ENCODE results near the gene AAK1.

Gene AAK1

DNA sequence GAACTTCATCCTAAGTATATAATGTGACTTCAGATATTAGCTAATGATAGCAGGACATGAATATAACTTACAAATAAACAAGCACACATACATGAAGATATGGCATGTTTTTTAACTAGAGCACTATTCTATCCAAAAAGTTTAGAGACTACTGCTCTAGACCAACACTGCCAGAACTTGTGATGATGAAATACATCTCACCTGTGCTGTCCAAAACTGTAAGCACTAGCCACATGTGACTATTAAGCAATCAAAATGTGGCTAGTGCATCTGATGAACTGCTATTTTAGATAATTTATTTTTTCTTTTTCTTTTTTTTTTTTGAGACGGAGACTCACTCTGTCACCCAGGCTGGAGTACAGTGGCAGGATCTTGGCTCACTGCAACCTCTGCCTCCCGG lies 7.1 kb downstream of the AAK1 start:
- no peaks in the 10 kb centered on the region for H3K27me3 ChIP-seq (ENCODE audit: insufficient read depth, poor library complexity, severe bottlenecking)
- TF ChIP-seq CTCF (IDR thresholded peaks at IDR 0.05; ENCODE audit: poor library complexity, severe bottlenecking) = no peak
- ATAC-seq (ENCODE audit: low read depth) = no peak
- H3K4me1 ChIP-seq (ENCODE audit: insufficient read depth, poor library complexity, severe bottlenecking) = no peaks in the 10 kb centered on the region
- H3K9me3 ChIP-seq (ENCODE audit: severe bottlenecking) = no peaks in the 10 kb centered on the region
- no peak for DNase-seq (ENCODE audit: low spot score)
- no peak overlapping the region for H3K4me3 ChIP-seq (ENCODE audit: severe bottlenecking)
- peaks cover 5% of the 10 kb centered on the region; the same call in 1 of the 2 replicates for H3K36me3 ChIP-seq (ENCODE audit: low read depth)
- no peak overlapping the region for H3K27ac ChIP-seq (ENCODE audit: poor library complexity, severe bottlenecking)

GRCh38 chr2:69635432-69635831 lies 8.1 kb downstream of the AAK1 start:
- H3K9me3 ChIP-seq (ENCODE audit: severe bottlenecking) = no peaks in the 10 kb centered on the region
- no peaks in the 10 kb centered on the region for H3K4me1 ChIP-seq (ENCODE audit: insufficient read depth, poor library complexity, severe bottlenecking)
- no peak for ATAC-seq (ENCODE audit: low read depth)
- H3K27me3 ChIP-seq (ENCODE audit: insufficient read depth, poor library complexity, severe bottlenecking) = no peaks in the 10 kb centered on the region
- no peak overlapping the region for H3K27ac ChIP-seq (ENCODE audit: poor library complexity, severe bottlenecking)
- no peak overlapping the region for H3K4me3 ChIP-seq (ENCODE audit: severe bottlenecking)
- no peak for TF ChIP-seq CTCF (IDR thresholded peaks at IDR 0.05; ENCODE audit: poor library complexity, severe bottlenecking)
- peaks cover 5% of the 10 kb centered on the region; the same call in 1 of the 2 replicates for H3K36me3 ChIP-seq (ENCODE audit: low read depth)
- DNase-seq (ENCODE audit: low spot score) = no peak

DNA sequence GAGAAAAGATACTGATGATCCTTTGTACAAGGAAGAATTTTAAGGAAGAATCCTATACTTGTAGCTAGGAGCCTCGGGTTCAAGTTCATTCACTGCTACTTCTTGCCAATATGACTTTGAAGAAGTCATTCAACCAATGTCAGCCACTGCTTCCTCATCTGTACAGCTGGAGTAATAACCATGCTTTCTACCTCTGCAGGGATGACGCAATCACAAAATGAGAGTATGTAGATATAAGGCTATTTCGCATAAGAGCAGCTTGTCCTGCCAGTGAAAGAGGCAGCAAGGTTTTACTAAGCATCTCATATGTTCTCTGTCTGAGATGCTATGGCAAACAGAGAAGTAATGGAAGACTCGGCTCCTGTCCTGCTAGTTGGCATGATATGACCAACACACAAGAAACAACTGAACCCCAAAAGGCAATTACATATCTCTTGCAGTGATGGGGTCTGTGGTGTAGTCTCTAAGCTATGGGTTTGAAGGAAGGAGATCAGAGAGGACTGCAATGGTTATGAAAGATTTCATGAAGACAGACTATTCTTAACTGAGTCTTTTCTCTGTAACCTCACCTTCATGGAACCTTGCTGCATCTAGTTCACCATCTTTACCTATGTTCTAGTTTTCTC lies 9.2 kb downstream of the AAK1 start:
- no peak for TF ChIP-seq CTCF (IDR thresholded peaks at IDR 0.05; ENCODE audit: poor library complexity, severe bottlenecking)
- H3K27ac ChIP-seq (ENCODE audit: poor library complexity, severe bottlenecking) = no peak overlapping the region
- H3K4me1 ChIP-seq (ENCODE audit: insufficient read depth, poor library complexity, severe bottlenecking) = no peaks in the 10 kb centered on the region
- no peak overlapping the region for H3K4me3 ChIP-seq (ENCODE audit: severe bottlenecking)
- DNase-seq (ENCODE audit: low spot score) = no peak
- H3K36me3 ChIP-seq (ENCODE audit: low read depth) = peaks cover 5% of the 10 kb centered on the region; the same call in 1 of the 2 replicates
- H3K9me3 ChIP-seq (ENCODE audit: severe bottlenecking) = no peaks in the 10 kb centered on the region
- no peak for ATAC-seq (ENCODE audit: low read depth)
- no peaks in the 10 kb centered on the region for H3K27me3 ChIP-seq (ENCODE audit: insufficient read depth, poor library complexity, severe bottlenecking)

DNA sequence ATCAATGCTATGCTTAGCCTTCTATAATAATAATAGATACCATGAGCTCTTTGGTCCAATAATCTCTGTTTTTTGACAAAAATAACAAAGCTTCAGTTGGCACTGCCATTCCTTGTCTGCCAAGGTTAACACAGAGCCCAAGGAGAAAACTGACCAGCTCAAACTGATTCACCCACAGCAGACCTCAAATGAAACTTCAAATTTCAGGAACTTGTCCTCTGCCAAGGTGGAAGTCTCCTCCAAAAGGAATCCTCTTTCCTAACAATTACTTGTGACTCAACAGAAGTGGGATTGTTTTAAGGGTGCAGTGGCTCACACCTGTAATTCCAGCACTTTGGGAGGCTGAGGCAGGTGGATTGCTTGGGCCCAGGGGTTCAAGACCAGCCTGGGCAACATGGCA lies 12.1 kb downstream of the AAK1 start:
- Histone ChIP-seq H3K36me3 (ENCODE audit: low read depth) (peaks cover 5% of the 10 kb centered on the region; the same call in 1 of the 2 replicates), H3K4me1 (ENCODE audit: insufficient read depth, poor library complexity, severe bottlenecking) (no peaks in the 10 kb centered on the region)
- ATAC-seq (ENCODE audit: low read depth) = no peak

More for the DNA sequence above, 12.1 kb downstream of the AAK1 start:
- H3K9me3 ChIP-seq (ENCODE audit: severe bottlenecking) = no peaks in the 10 kb centered on the region
- H3K4me3 ChIP-seq (ENCODE audit: severe bottlenecking) = no peak overlapping the region
- no peaks in the 10 kb centered on the region for H3K27me3 ChIP-seq (ENCODE audit: insufficient read depth, poor library complexity, severe bottlenecking)
- no peak for TF ChIP-seq CTCF (IDR thresholded peaks at IDR 0.05; ENCODE audit: poor library complexity, severe bottlenecking)
- no peak for DNase-seq (ENCODE audit: low spot score)
- no peak overlapping the region for H3K27ac ChIP-seq (ENCODE audit: poor library complexity, severe bottlenecking)

All from RWPE2 (cell line).